ENCODE data around the gene OR2A25.

Gene OR2A25

GRCh38 chr7:144085978-144086377 is 16.4 kb downstream of the OR2A25 start, which contains the start of gene OR2A12:
Gene OR2A12, plus strand, starts transcription at chr7:144086278. Its CDS starts 8,830 bp downstream, at chr7:144095108.
- FAIRE-seq: no peak

GRCh38 chr7:144086730-144087129 is 17.1 kb downstream of the OR2A25 start:
- FAIRE-seq: no peak

DNA sequence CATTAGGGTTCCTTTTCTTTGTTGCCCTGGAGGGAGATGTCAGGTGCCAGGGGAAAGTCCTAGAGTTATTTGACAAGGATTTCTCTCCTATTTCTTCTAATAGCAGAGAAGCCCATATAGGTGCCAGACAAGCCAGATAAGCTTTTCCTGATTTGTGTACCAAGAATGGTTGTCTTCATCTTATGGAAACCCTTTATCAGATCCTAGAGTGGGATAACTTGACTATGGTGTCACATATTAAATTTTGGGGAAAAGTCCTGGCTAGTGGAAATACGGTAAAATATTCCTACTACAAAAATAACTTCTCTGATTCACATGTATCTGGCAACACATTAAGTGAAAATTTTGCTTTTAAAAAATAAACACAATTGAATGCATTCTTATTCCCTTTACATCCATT is 17.6 kb downstream of the OR2A25 start:
- no peak for FAIRE-seq

GRCh38 chr7:144090667-144091066 is 21.1 kb downstream of the OR2A25 start:
- no peak for FAIRE-seq

- no peak for FAIRE-seq
These were observed 29.2 kb downstream of the OR2A25 start for GRCh38 chr7:144098776-144099175.

DNA sequence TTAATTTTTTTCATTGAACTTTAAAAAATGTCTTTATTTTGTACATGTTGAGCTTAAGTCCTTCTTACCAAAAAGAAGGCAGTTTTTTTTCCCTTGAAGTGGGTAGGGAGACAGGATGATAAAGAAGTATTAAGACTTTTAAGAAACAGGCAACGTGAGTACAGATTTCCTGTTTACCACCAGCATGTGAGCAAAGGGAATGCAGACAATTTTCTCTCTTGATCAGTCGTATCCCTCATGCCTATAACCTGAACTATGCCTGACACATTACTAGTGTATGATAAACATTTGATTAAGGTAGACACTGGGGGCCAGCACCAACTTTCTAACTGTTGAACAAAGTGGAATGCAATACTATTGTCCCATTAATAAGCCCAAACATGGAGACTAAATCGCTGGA is 31.0 kb downstream of the OR2A25 start:
- no peak for FAIRE-seq

DNA sequence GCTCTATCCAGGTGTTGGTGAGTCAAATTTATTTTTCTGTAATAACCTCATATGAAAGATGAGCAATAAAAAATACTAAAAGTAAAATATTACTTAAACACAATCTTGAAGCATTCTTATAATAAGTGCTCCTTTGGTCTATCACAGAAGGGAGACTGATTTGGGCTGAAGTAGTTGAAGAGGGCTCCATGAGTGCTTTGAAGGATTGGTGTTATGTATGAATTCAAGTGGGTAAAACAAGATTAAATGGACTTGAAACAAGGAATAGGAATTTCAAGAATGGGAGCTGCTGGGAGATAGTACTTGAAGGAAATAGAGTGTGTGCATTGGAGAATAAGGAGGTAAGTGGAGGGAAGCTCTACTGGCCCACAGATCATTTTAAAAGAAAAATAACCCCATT is 32.4 kb downstream of the OR2A25 start:
- no peak for FAIRE-seq

GRCh38 chr7:144105211-144105610 is 35.6 kb downstream of the OR2A25 start:
- no peak for FAIRE-seq

- FAIRE-seq: no peak
These were observed 39.7 kb downstream of the OR2A25 start, which contains the start of gene OR2A2 for GRCh38 chr7:144109283-144109682. Gene OR2A2, plus strand, starts transcription at chr7:144109583. Its CDS starts 0 bp downstream, at chr7:144109583.

- no peak for FAIRE-seq
These were observed 40.7 kb downstream of the OR2A25 start for GRCh38 chr7:144110272-144110671.

DNA sequence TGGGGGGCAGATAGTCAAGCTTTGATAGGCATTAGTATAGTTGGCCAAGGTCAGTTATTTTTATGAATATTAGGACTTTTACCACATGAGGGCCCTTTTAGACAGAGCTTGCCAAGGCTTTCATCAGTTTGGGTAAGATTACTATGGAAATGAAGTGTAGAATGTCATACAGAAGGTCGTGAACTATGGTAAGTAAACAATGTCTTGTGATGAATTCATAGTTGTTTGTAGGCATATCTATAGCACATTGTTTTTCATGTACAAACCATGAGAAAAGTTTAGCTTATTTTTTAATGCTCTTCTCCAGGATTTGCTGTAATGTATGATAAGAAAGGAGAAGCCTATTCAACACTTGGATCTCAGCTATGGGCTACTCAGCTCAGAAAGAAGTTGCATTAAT is 44.0 kb downstream of the OR2A25 start:
- FAIRE-seq: no peak

GRCh38 chr7:144118341-144118740 is 48.7 kb downstream of the OR2A25 start:
- no peak for FAIRE-seq

DNA sequence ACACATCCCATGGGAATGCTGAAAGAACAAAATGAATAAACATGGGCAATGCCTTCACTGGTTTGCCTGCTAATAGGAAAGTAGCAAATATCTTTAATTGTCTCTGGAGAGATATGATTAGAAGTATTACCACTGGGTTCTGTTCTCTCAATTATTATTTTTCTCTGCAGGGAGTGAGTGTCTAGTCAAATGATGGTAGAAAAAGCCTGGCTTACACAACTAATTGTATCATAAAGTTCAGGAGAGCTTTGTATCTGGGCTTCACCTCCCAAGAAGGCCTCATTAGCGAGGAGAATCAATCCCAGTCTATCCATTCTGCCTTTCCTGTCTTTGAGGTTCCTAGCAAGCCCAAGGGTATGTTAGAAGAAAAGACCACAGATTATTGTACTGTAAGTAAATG is 53.3 kb downstream of the OR2A25 start, which contains the start of gene OR2A14:
Gene OR2A14, plus strand, starts transcription at position 301 of the 400 bp plus-strand sequence. CDS start 5,937 bp downstream, outside the sequence.
- FAIRE-seq: no peak

All from TTC549 (cell line).